Measurements from ENCODE around the gene MED12L. TPM values are rescaled to one million over a fixed set of nuclear protein-coding genes. Genes with fewer than 3 reads are reported as not detected.

The MED12L gene
- total and polyA plus RNA-seq, 10 of the 15 experiments (the other 5 are each of a cell fraction or from before 2014, with no cell fraction given), result 0.01 to 0.06 (median 0.03) TPM; not detected in 2

GRCh38 chr3:151165226-151165625 is 79.8 kb downstream of the MED12L start:
- H4K20me1 ChIP-seq (ENCODE audit: control insufficient read depth, insufficient read depth), result no peaks in the 10 kb centered on the region
- intact Hi-C loops (cut with micrococcal nuclease; ENCODE audit: unreplicated experiment), result no loop called here
- ChIA-PET CTCF (no interaction called here), SMC1A (ENCODE audit: uncharacterized antibody, unreplicated experiment) (no interaction called here), POLR2A (no interaction called here), RAD21 (ENCODE audit: unreplicated experiment) (no interaction called here)
- DNase-seq (ENCODE audit: low read depth, low spot score) (no peak), ATAC-seq (no peak), FAIRE-seq (no peak)
- in situ Hi-C loops (cut with MboI), result loop anchor here (5.0 kb wide), 1 partner anchor 62 kb away; no protein-coding TSS in a partner anchor
- H3K4me2 ChIP-seq (ENCODE audit: control insufficient read depth, insufficient read depth), result no peak overlapping the region
- no peak overlapping the region for H3K9ac ChIP-seq (ENCODE audit: control insufficient read depth, insufficient read depth, low read length)
- no peak for TF ChIP-seq HSF1 (IDR thresholded peaks at IDR 0.05; ENCODE audit: low read depth, low read length)
- TF ChIP-seq CEBPZ (IDR thresholded peaks at IDR 0.05; ENCODE audit: low read depth, low read length), result no peak
- TF ChIP-seq SUZ12 (IDR thresholded peaks at IDR 0.05; ENCODE audit: unreplicated experiment), result no peak
- TF ChIP-seq MTA3 (IDR thresholded peaks at IDR 0.05; ENCODE audit: borderline replicate concordance, low read length), result no peak
- no peak overlapping the region for H2AFZ ChIP-seq (ENCODE audit: control insufficient read depth, low read depth, low read length)
- H3K36me3 ChIP-seq (ENCODE audit: control insufficient read depth in 2 of 2, insufficient read depth in 2 of 2, low read length in 1 of 2), result no peaks in the 10 kb centered on the region
- no peak overlapping the region for H3K4me3 ChIP-seq
- no peaks in the 10 kb centered on the region for H3K9me3 ChIP-seq (replicated peaks; ENCODE audit: control insufficient read depth, insufficient read depth, low read length)
- no peaks in the 10 kb centered on the region for H3K79me2 ChIP-seq (ENCODE audit: control insufficient read depth, insufficient read depth, low read length)
- no peak overlapping the region for H3K27ac ChIP-seq (ENCODE audit: control insufficient read depth, insufficient read depth)
- H3K27me3 ChIP-seq (replicated peaks in 1 of 2; ENCODE audit: control insufficient read depth in 2 of 2, insufficient read depth in 2 of 2, low read length in 1 of 2), result no peaks in the 10 kb centered on the region
- 42% methylated on average over 7 of the region's 7 CpGs for WGBS (ENCODE audit: insufficient coverage, insufficient replicate concordance, low lambda C conversion rate, missing lambda C conversion rate)
- BruUV-seq (replicated peaks), result no TSS peak
- H3K4me1 ChIP-seq (ENCODE audit: control insufficient read depth, insufficient read depth, low read length), result peaks cover 7% of the 10 kb centered on the region; the same call in 1 of the 2 replicates

Data from GM12878 (cell line).